GM12872 (cell line): Measurements from ENCODE around the gene PER2.

ENCODE experiments used
- TF ChIP-seq, protein P1 (sequence below): IDR thresholded peaks from 3 replicates; pipeline ENCODE4 v1.5.1; 2011; ENCODE audit warnings: low read depth, mild to moderate bottlenecking, low read length, moderate library complexity; ENCODE audit not compliant: insufficient read depth

The PER2 gene

DNA sequence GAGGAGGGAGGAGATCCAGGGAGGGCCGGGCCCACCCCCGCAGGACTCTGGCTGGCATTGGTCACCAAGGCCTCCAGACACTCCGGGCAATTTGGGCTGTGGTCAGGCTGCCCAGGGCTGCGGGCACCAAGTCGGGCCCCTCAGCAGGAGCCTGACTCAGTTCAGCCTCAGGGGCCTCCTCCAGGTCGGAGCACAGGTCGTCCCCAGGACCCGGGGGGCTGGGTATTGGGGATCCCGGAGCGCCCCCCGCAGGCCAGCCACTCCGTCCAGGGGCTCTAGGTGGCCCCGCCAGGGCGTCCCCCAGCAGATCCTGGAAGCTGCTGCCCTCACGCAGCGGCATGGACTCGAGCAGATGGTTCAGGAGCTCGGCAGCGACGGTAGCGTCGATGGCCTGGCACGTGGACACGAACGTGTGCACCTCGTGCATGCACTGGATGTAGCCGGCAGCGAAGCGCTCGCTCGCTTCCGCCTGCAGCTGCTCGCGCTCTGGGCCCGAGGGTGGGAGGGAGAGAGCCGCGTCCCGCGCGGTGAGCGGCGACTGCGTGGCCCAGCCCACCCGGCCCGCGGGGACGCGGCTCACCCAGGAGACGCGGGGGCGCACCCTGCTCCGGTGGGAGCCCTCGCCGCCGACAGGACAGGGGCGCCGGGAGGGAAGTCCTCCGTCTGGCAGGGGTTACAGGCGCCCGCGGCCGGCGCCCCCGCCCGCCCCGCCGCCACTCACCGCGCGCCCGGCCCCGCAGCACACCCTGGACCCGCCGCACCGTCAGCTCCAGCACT lies 49.5 kb downstream of the PER2 start:
- TF ChIP-seq, protein P1, sequence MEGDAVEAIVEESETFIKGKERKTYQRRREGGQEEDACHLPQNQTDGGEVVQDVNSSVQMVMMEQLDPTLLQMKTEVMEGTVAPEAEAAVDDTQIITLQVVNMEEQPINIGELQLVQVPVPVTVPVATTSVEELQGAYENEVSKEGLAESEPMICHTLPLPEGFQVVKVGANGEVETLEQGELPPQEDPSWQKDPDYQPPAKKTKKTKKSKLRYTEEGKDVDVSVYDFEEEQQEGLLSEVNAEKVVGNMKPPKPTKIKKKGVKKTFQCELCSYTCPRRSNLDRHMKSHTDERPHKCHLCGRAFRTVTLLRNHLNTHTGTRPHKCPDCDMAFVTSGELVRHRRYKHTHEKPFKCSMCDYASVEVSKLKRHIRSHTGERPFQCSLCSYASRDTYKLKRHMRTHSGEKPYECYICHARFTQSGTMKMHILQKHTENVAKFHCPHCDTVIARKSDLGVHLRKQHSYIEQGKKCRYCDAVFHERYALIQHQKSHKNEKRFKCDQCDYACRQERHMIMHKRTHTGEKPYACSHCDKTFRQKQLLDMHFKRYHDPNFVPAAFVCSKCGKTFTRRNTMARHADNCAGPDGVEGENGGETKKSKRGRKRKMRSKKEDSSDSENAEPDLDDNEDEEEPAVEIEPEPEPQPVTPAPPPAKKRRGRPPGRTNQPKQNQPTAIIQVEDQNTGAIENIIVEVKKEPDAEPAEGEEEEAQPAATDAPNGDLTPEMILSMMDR, result no peak

DNA sequence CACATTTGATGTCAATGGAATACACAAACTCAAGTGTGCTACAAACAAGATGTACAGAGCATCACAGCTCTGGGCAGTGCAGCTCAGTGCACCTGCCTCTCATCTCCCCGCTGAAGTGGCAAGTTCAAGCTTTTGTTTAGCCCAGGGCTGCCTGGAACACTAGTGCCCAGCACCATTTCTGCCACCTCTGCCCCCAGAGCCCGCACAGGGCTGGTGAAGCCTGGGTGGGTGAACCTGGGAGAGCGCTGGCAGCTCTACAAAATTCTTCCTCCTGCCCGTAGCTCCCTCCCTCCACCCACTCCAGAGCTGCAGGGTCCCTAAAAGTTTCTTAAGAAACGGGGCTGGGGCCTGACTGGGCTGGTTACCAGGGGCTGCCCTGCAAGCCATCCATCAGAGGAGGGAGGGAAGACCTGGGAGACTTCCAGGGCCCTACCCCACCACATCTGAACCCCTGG lies 50.1 kb downstream of the PER2 start:
- TF ChIP-seq, protein P1, result no peak

DNA sequence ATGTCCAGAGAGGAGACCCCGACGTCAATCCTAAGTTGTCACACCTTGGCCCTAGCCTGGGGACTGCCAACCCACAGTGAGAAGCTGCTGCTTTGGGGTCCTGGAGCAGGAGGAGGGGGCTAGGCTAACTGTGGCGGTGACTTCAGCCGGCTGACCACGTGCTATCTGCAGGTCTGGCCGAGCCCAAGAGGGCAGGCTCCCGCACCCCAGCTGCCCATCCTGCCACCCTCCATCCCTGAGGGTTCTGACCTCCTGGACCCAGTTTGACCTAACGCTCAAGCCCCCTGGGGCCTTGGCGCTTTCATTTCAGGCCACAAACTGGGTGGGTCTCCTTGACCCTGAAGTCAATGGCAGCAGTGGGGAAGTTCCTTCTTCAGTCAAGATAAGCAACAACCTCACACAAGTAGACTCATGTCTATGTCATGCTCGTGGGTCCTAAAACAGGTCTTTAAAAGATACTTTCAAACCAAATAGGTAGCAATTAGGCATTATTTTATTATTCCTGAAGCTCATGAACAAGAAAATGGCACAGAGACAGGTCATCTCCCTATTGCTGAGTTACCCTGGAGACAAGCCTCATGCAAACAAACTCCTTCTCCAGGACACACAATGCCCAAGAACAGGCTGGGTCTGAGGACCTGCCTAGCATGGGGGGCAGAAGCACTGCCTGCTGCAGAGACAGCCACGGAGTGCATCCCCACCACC lies 50.8 kb downstream of the PER2 start:
- TF ChIP-seq, protein P1, result no peak

DNA sequence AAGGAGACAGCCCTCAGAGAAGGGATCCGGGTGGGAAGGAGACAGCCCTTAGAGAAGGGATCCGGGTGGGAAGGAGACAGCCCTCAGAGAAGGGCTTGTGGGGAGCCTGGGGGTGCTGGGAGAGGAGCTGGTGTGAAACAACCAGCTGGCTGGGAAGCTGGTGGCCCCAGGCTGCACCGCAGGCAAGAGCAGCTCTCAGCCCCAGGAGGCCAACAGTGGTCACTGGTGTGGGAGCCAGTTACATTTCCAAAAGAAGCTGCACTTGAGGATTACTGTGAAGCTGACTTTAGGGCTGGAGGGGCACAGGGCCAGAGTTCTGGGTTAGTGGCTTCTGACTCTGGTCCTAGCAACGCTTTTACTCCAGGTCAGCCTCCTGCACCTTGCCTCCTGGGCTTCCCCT lies 51.8 kb downstream of the PER2 start:
- TF ChIP-seq, protein P1, result no peak

DNA sequence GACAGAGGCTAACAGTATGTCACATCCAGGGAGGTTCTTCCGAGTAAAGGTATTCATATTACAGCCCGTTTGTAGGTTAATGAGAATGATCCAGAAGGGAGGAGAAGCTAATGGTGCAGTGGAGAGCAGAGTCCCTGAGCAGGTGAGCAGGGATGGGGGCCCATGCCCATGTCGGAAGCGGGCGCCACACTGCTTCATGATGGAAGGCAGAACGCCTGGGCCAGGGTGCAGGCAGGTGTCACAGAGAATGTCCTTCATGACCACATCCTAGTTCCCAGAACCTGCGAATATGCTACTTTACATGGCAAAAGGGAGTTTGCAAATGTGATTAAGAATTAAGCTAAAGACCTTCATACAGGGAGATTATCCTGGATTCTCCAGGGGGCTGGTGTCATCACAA lies 52.6 kb downstream of the PER2 start:
- TF ChIP-seq, protein P1, result no peak

DNA sequence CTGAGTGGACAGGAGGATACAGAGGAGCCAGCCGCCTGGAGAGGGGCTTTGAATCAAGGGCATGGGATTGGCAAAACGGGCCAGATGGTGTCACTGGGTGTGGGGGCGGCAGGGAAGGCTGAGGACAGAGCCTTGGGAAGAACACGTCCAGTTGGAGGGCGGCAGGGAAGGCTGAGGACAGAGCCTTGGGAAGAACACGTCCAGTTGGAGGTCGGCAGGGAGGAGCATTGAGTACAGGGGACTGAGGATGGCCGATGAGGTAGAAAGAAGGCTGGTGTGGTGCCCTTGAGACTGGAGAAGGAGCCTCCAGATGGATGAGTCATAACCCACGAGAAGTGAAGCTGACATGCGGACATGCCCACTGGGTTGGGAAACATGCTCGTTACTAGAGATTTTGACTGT lies 53.1 kb downstream of the PER2 start:
- TF ChIP-seq, protein P1, result no peak

DNA sequence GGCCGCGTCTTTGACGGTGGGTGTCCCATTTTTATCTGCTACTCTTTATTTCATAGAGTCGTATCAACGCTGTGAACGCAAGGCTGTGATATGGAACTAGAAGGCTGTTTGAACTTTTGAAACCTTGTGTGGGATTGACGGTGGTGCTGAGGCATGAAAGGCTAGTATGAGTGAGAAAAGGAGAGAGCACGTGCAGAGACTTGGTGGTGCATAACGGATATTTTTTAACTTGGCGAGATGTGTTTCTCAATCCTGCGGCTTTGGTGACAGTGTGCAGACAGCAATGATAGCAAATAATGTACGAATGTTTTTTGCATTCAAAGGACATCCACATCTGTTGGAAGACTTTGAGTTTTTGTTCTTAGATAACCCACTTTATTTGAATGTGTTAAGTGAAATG lies 54.8 kb downstream of the PER2 start:
- TF ChIP-seq, protein P1, result no peak
